ENCODE data around the gene OR5B21. TPM values are rescaled to one million over a fixed set of nuclear protein-coding genes. Genes with fewer than 3 reads are reported as not detected.

OR5B21 gene
- total and polyA plus RNA-seq, 11 donors: not detected

- Histone ChIP-seq H3K27ac (no peak overlapping the region), H3K36me3 (no peaks in the 10 kb centered on the region), H3K4me3 (no peak overlapping the region), H3K9me3 (no peaks in the 10 kb centered on the region), H3K27me3 (no peaks in the 10 kb centered on the region), H3K4me1 (peaks cover 0 to 10% (median 0%) of the 10 kb centered on the region in 12 donors)
- ATAC-seq: no peak
- TF ChIP-seq CTCF (IDR thresholded peaks at IDR 0.05) (no peak), POLR2A (IDR thresholded peaks at IDR 0.05) (no peak)
- no peak for DNase-seq
- intact Hi-C loops (cut with DNase I): no loop called here
These were observed 5.9 kb downstream of the OR5B21 start for GRCh38 chr11:58502004-58502403.

- DNase-seq (no peak), ATAC-seq (no peak)
- WGBS, 4 donors: 43 to 51% (median 48%) methylated on average over 2 of the region's 2 CpGs
- no peak for TF ChIP-seq POLR2A (IDR thresholded peaks at IDR 0.05)
- TF ChIP-seq CTCF (IDR thresholded peaks at IDR 0.05): no peak
- peaks cover 0 to 10% (median 0%) of the 10 kb centered on the region in 12 donors for H3K4me1 ChIP-seq
- H3K36me3 ChIP-seq: no peaks in the 10 kb centered on the region
- intact Hi-C loops (cut with DNase I): no loop called here
- no peak overlapping the region for H3K4me3 ChIP-seq
- H3K27ac ChIP-seq: no peak overlapping the region
- no peaks in the 10 kb centered on the region for H3K27me3 ChIP-seq
- H3K9me3 ChIP-seq: no peaks in the 10 kb centered on the region
These were observed 9.4 kb downstream of the OR5B21 start for GRCh38 chr11:58498464-58498863.

GRCh38 chr11:58497951-58498350 is 10.0 kb downstream of the OR5B21 start:
- no peaks in the 10 kb centered on the region for H3K36me3 ChIP-seq
- no peaks in the 10 kb centered on the region for H3K27me3 ChIP-seq
- no peak for TF ChIP-seq CTCF (IDR thresholded peaks at IDR 0.05)
- no peak for TF ChIP-seq POLR2A (IDR thresholded peaks at IDR 0.05)
- H3K4me3 ChIP-seq: no peak overlapping the region
- ATAC-seq (no peak), DNase-seq (no peak)
- no peaks in the 10 kb centered on the region for H3K9me3 ChIP-seq
- intact Hi-C loops (cut with DNase I): no loop called here
- peaks cover 0 to 10% (median 0%) of the 10 kb centered on the region in 12 donors for H3K4me1 ChIP-seq
- H3K27ac ChIP-seq: no peak overlapping the region
- WGBS, 4 donors: 86 to 94% (median 91%) methylated on average over 2 of the region's 2 CpGs

- no peaks in the 10 kb centered on the region for H3K27me3 ChIP-seq
- H3K36me3 ChIP-seq: no peaks in the 10 kb centered on the region
- intact Hi-C loops (cut with DNase I): no loop called here
- no peak overlapping the region for H3K27ac ChIP-seq
- TF ChIP-seq POLR2A (IDR thresholded peaks at IDR 0.05) (no peak), CTCF (IDR thresholded peaks at IDR 0.05) (no peak)
- H3K4me1 ChIP-seq: peaks cover 0 to 10% (median 0%) of the 10 kb centered on the region in 12 donors
- ATAC-seq (peak in 2 of 4 donors; percentile 11 to 20), DNase-seq (no peak)
- no peaks in the 10 kb centered on the region for H3K9me3 ChIP-seq
- H3K4me3 ChIP-seq: no peak overlapping the region
- WGBS, 4 donors: 44 to 56% (median 54%) methylated on average over 2 of the region's 2 CpGs
These were observed 12.0 kb downstream of the OR5B21 start for GRCh38 chr11:58495906-58496305.

Measured in heart left ventricle (tissue), 16 donors.